Measurements from ENCODE around the gene CATSPER3.
A peak's percentile ranks its signal among the peaks of the same experiment; 100 is the strongest.

Gene CATSPER3

GRCh38 chr5:135034963-135035677, 67.4 kb downstream of the CATSPER3 start:
- Histone ChIP-seq H3K4me3 (peak overlapping the region; percentile 100), H3K27ac (peak overlapping the region; percentile 82), H3K36me3 (ENCODE audit: insufficient read depth, low read length) (no peaks in the 10 kb centered on the region), H3K9ac (ENCODE audit: insufficient read length) (peak overlapping the region; percentile 91), H3K9me3 (ENCODE audit: low read depth, low read length) (no peaks in the 10 kb centered on the region)
- TF ChIP-seq POLR2AphosphoS5 (IDR thresholded peaks at IDR 0.05; ENCODE audit: borderline replicate concordance, low read depth, low read length) = no peak
- no peak for TF ChIP-seq EZH2 (IDR thresholded peaks at IDR 0.05)
- no peak for TF ChIP-seq FOXP2 (optimal IDR thresholded peaks at IDR 0.05; ENCODE audit: control extremely low read depth, extremely low read length, insufficient read depth)
- DNase-seq (ENCODE audit: low read depth, low spot score) = no peak

GRCh38 chr5:135035678-135036030, 67.9 kb downstream of the CATSPER3 start:
- H3K27ac ChIP-seq = no peak overlapping the region
- TF ChIP-seq POLR2AphosphoS5 (IDR thresholded peaks at IDR 0.05; ENCODE audit: borderline replicate concordance, low read depth, low read length) = no peak
- no peak for TF ChIP-seq EZH2 (IDR thresholded peaks at IDR 0.05)
- TF ChIP-seq FOXP2 (optimal IDR thresholded peaks at IDR 0.05; ENCODE audit: control extremely low read depth, extremely low read length, insufficient read depth) = no peak
- no peak for DNase-seq (ENCODE audit: low read depth, low spot score)
- peak overlapping the region; percentile 91 for H3K9ac ChIP-seq (ENCODE audit: insufficient read length)
- H3K4me3 ChIP-seq = no peak overlapping the region; the same call in 1 of the 2 replicates
- no peaks in the 10 kb centered on the region for H3K9me3 ChIP-seq (ENCODE audit: low read depth, low read length)
- H3K36me3 ChIP-seq (ENCODE audit: insufficient read depth, low read length) = no peaks in the 10 kb centered on the region

GRCh38 chr5:135036405-135036804, 68.7 kb downstream of the CATSPER3 start:
- DNase-seq (ENCODE audit: low read depth, low spot score) = no peak
- Histone ChIP-seq H3K4me3 (no peak overlapping the region), H3K9ac (ENCODE audit: insufficient read length) (no peak overlapping the region), H3K27ac (no peak overlapping the region), H3K9me3 (ENCODE audit: low read depth, low read length) (no peaks in the 10 kb centered on the region), H3K36me3 (ENCODE audit: insufficient read depth, low read length) (no peaks in the 10 kb centered on the region)
- no peak for TF ChIP-seq EZH2 (IDR thresholded peaks at IDR 0.05)
- TF ChIP-seq POLR2AphosphoS5 (IDR thresholded peaks at IDR 0.05; ENCODE audit: borderline replicate concordance, low read depth, low read length) = no peak
- no peak for TF ChIP-seq FOXP2 (optimal IDR thresholded peaks at IDR 0.05; ENCODE audit: control extremely low read depth, extremely low read length, insufficient read depth)

- Histone ChIP-seq H3K36me3 (ENCODE audit: insufficient read depth, low read length) (no peaks in the 10 kb centered on the region), H3K4me3 (no peak overlapping the region), H3K9me3 (ENCODE audit: low read depth, low read length) (no peaks in the 10 kb centered on the region), H3K9ac (ENCODE audit: insufficient read length) (no peak overlapping the region), H3K27ac (no peak overlapping the region)
- no peak for TF ChIP-seq FOXP2 (optimal IDR thresholded peaks at IDR 0.05; ENCODE audit: control extremely low read depth, extremely low read length, insufficient read depth)
- TF ChIP-seq POLR2AphosphoS5 (IDR thresholded peaks at IDR 0.05; ENCODE audit: borderline replicate concordance, low read depth, low read length) = no peak
- TF ChIP-seq EZH2 (IDR thresholded peaks at IDR 0.05) = no peak
- no peak for DNase-seq (ENCODE audit: low read depth, low spot score)
These were observed 70.0 kb downstream of the CATSPER3 start for GRCh38 chr5:135037519-135038204.

- Histone ChIP-seq H3K9ac (ENCODE audit: insufficient read length) (no peak overlapping the region), H3K36me3 (ENCODE audit: insufficient read depth, low read length) (no peaks in the 10 kb centered on the region), H3K27ac (no peak overlapping the region), H3K9me3 (ENCODE audit: low read depth, low read length) (no peaks in the 10 kb centered on the region), H3K4me3 (no peak overlapping the region)
- TF ChIP-seq POLR2AphosphoS5 (IDR thresholded peaks at IDR 0.05; ENCODE audit: borderline replicate concordance, low read depth, low read length) = no peak
- TF ChIP-seq EZH2 (IDR thresholded peaks at IDR 0.05) = no peak
- no peak for TF ChIP-seq FOXP2 (optimal IDR thresholded peaks at IDR 0.05; ENCODE audit: control extremely low read depth, extremely low read length, insufficient read depth)
- no peak for DNase-seq (ENCODE audit: low read depth, low spot score)
These were observed 70.6 kb downstream of the CATSPER3 start for GRCh38 chr5:135038205-135038812.

- TF ChIP-seq FOXP2 (optimal IDR thresholded peaks at IDR 0.05; ENCODE audit: control extremely low read depth, extremely low read length, insufficient read depth) (no peak), EZH2 (IDR thresholded peaks at IDR 0.05) (no peak), POLR2AphosphoS5 (IDR thresholded peaks at IDR 0.05; ENCODE audit: borderline replicate concordance, low read depth, low read length) (no peak)
- no peak overlapping the region for H3K4me3 ChIP-seq
- H3K27ac ChIP-seq = no peak overlapping the region
- DNase-seq (ENCODE audit: low read depth, low spot score) = no peak
- no peaks in the 10 kb centered on the region for H3K9me3 ChIP-seq (ENCODE audit: low read depth, low read length)
- H3K36me3 ChIP-seq (ENCODE audit: insufficient read depth, low read length) = no peaks in the 10 kb centered on the region
- H3K9ac ChIP-seq (ENCODE audit: insufficient read length) = no peak overlapping the region
These were observed 71.1 kb downstream of the CATSPER3 start for GRCh38 chr5:135038813-135039270.

- Histone ChIP-seq H3K4me3 (no peak overlapping the region), H3K9me3 (ENCODE audit: low read depth, low read length) (no peaks in the 10 kb centered on the region), H3K27ac (no peak overlapping the region), H3K9ac (ENCODE audit: insufficient read length) (no peak overlapping the region), H3K36me3 (ENCODE audit: insufficient read depth, low read length) (no peaks in the 10 kb centered on the region)
- no peak for TF ChIP-seq POLR2AphosphoS5 (IDR thresholded peaks at IDR 0.05; ENCODE audit: borderline replicate concordance, low read depth, low read length)
- no peak for TF ChIP-seq EZH2 (IDR thresholded peaks at IDR 0.05)
- no peak for TF ChIP-seq FOXP2 (optimal IDR thresholded peaks at IDR 0.05; ENCODE audit: control extremely low read depth, extremely low read length, insufficient read depth)
- DNase-seq (ENCODE audit: low read depth, low spot score) = no peak
These were observed 71.7 kb downstream of the CATSPER3 start for GRCh38 chr5:135039271-135040033.

- Histone ChIP-seq H3K36me3 (ENCODE audit: insufficient read depth, low read length) (no peaks in the 10 kb centered on the region), H3K27ac (no peak overlapping the region), H3K9me3 (ENCODE audit: low read depth, low read length) (no peaks in the 10 kb centered on the region), H3K9ac (ENCODE audit: insufficient read length) (no peak overlapping the region), H3K4me3 (no peak overlapping the region)
- TF ChIP-seq POLR2AphosphoS5 (IDR thresholded peaks at IDR 0.05; ENCODE audit: borderline replicate concordance, low read depth, low read length) (no peak), FOXP2 (optimal IDR thresholded peaks at IDR 0.05; ENCODE audit: control extremely low read depth, extremely low read length, insufficient read depth) (no peak), EZH2 (IDR thresholded peaks at IDR 0.05) (no peak)
- no peak for DNase-seq (ENCODE audit: low read depth, low spot score)
These were observed 72.3 kb downstream of the CATSPER3 start for GRCh38 chr5:135040034-135040332.
